Vagina (tissue), 2 donors: ENCODE measurements around the gene SIGLEC7.

Experiments
- POLR2A ChIP-seq, 2 donors: fragments of 450-650 bp; IDR thresholded peaks; one replicate each; pipeline ENCODE4 v1.6.1; 2017; ENCODE audit warnings: antibody characterized with exemption in 2 of 2, mild to moderate bottlenecking in 2 of 2, moderate library complexity in 2 of 2
- POLR2AphosphoS5 ChIP-seq, 2 donors: sonication (generic); formaldehyde crosslinking; IDR thresholded peaks; one replicate each; pipeline ENCODE4 v1.9.0; 2017; ENCODE audit warnings: antibody characterized with exemption in 2 of 2, mild to moderate bottlenecking in 2 of 2, low read depth in 1 of 2; ENCODE audit not compliant: insufficient read depth in 1 of 2
- TF ChIP-seq, protein P1 (sequence below), 3 experiments: fragments of 450-650 bp in 2 of 3; fragments of 200-600 bp in 1 of 3; sonication (generic) in 1 of 3; IDR thresholded peaks; one replicate each; pipeline ENCODE4 v1.5.1; 2017 to 2019; ENCODE audit warnings: antibody characterized with exemption in 3 of 3, mild to moderate bottlenecking in 2 of 3, moderate library complexity in 2 of 3

DNA sequence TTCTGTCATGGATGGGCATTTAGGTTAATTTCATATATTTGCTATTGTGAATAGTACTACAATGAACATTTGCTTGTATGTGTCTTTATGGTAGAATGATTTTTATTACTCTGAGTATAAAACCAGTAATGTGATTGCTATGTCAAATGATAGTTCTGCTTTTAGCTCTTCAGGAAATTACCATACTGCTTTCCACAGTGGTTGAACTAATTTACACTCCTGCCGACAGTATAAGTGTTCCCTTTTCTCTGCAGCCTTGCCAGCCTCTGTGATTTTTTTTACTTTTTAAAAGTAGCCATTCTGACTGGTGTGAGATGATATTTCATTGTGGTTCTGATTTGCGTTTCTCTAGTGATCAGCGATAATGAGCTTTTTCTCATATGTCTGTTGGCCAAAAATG, 6.5 kb downstream of the SIGLEC7 start:
- TF ChIP-seq, protein P1, sequence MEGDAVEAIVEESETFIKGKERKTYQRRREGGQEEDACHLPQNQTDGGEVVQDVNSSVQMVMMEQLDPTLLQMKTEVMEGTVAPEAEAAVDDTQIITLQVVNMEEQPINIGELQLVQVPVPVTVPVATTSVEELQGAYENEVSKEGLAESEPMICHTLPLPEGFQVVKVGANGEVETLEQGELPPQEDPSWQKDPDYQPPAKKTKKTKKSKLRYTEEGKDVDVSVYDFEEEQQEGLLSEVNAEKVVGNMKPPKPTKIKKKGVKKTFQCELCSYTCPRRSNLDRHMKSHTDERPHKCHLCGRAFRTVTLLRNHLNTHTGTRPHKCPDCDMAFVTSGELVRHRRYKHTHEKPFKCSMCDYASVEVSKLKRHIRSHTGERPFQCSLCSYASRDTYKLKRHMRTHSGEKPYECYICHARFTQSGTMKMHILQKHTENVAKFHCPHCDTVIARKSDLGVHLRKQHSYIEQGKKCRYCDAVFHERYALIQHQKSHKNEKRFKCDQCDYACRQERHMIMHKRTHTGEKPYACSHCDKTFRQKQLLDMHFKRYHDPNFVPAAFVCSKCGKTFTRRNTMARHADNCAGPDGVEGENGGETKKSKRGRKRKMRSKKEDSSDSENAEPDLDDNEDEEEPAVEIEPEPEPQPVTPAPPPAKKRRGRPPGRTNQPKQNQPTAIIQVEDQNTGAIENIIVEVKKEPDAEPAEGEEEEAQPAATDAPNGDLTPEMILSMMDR (IDR thresholded peaks at IDR 0.05) = no peak
- no peak for TF ChIP-seq POLR2AphosphoS5 (IDR thresholded peaks at IDR 0.05; ENCODE audit: insufficient read depth in 1 of 2, low read depth in 1 of 2)
- no peak for TF ChIP-seq POLR2A (IDR thresholded peaks at IDR 0.05)
